ENCODE data around the gene RBMS3. TPM values are rescaled to one million over a fixed set of nuclear protein-coding genes. Genes with fewer than 3 reads are reported as not detected.
A peak's percentile ranks its signal among the peaks of the same experiment; 100 is the strongest.

Gene RBMS3
- total RNA-seq, 2 donors from 2014 or later: 7.1 to 11.5 TPM

DNA sequence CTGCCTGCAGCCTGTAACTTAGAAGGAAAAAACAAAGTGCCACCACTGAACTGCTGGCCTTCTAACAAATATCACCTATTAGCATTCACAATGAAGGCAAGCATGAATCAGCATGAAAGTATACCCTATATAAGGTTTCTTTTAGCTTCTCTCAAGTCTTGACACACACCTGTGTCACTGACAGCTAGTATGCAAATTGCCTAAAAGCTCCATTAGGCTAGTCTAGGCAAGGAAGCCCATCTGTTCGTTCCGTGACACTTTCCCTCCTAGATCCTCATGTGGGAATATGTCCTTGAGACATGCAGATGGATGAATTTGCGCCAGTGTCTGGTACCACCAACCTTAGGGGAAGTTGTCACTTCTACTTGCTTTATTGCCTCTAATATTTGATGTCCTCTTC is 129.3 kb downstream of the RBMS3 start:
- no peak for ATAC-seq
- no peak for DNase-seq
- intact Hi-C loops (cut with DNase I, micrococcal nuclease): no loop called here

DNA sequence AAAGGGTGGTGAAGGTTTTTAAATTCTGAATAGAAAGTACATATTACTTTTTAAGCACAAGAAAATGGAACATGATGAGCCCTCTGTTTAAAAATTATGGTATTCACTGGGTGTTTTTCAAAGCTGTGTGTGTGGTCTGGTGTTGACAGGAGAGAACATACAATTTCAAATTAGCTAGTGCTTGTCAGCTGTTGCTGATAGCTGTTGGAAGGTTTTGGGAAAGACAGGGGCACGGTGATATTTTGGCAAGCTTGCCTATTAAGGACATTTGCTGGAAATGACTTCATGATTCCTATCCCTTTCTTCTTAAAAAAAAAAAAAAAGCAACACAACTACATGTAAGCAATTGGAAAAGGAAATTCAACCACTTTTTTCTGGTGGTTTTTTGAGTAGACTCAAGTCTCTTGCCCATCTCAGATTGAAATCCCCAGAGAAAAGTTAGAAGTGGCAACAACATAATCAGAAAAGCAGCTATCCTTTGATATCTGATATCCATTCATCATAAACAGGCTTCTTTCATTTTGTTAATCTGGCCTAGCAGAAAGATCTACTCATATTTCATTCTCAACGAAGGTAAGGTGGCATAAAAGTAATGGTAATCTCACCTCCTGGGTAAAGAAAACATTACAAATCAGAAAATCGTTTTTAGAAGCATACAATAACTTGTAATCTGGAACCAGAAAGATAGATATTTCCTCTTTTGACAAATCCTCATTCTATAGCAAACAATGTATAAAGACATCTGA is 130.0 kb downstream of the RBMS3 start:
- DNase-seq: no peak
- ATAC-seq: no peak
- intact Hi-C loops (cut with DNase I, micrococcal nuclease): no loop called here

DNA sequence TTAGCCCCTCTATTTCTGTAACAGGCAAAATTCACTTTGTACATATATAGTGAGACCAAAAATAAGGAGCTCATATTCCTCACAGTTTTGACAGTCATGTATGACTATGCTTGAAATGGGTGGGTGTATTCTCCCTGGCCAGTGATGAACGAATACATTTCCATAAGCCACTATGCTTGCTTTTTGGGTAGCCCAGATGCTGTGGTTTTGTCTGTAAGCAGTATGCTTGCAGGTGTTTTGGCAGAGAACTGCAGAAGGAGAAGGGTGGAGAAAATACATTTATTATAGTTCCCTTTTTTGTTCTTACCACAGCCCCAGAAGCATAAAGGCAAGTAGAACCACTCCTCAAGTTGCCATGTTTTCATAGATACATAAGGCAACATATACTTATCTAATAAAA is 131.2 kb downstream of the RBMS3 start:
- no peak for ATAC-seq
- intact Hi-C loops (cut with DNase I, micrococcal nuclease): no loop called here

DNA sequence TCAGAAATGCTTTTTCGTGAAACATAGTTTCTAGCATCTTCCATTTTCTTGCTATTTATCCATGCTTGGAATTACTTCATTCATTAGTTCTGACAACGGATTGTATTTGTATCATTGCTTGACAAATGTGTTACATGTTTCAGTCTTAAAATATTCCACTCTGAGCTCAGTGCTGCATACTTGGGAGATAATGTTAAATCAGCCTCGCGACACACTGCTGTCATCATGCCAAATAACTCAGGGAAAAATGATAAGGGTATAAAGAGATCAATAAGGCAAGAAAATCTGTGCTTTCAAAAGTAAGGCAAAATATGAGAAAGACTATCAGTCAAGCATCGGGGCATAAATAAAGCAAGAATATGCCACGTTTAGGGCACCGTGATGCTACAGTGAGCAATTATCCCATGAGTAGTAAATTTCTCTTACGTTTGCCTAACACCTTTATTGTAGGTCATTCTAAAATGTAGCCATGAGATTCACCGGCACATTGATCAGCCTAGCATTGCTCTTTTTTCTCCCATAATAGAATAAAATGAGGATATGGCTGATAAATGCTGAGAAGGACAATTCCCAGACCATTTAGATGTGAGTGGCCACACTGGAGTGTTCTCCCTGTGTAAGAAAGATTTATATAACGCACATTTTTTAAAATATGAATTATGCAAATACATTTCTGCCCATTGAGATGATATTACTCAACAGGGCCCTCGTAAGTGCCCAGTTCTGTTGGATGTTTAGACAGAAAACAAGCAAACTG is 133.8 kb downstream of the RBMS3 start:
- intact Hi-C loops (cut with DNase I, micrococcal nuclease): no loop called here
- no peak for ATAC-seq
- DNase-seq: no peak

More for the DNA sequence above, 131.2 kb downstream of the RBMS3 start:
- no peak for DNase-seq

DNA sequence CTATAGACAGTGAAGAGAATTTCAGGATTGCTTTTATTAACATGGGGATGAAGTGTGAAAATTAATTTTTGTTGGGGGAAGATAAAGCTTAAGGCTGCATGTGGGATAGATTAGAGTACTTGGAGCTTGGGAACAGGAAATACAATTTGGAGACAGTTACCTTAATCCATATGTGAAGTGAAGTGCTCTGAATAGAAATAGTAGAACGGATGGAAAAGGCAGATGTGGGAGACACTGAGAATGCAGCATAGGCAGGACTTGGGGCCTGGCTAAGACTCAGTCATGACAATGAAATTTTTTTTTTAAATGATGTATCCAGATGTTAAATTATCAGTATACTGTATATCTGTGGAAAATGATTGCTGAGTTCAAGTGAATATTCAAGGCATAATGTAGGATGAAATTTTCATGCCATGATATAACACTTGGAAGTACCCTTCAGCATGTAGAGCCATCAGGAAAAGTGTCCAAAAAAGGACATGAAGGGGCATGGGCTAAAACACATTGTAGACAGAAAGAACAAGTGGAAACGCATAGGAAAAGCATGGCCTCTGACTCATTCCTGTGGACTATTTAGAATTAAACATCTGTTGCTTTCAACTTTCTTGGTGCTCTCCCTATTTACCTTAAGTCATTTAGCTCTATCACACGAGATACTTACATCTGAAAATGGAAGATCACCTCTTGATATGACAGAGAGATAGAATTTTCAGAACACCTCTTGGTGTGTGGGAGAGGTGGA is 134.8 kb downstream of the RBMS3 start:
- intact Hi-C loops (cut with DNase I, micrococcal nuclease): no loop called here
- ATAC-seq (no peak), DNase-seq (no peak)

DNA sequence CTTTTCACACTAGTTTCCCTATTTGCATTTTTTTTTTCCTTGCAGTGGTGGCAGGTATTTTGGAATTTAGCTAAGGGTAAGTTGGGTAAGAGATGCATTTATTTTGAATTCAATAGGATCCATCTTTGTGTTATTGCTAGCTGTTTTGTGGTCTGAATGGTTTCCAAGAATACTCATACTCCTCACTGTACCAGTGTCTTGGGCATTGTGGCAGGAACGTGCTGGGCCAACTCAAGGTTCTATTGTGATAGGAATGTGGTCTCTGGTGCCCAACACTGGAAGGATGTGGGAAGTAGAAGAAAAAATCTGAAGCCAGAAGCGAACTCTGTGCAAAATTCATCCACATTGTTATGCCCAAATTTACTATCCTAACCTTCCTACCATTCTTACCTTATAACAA is 135.6 kb downstream of the RBMS3 start:
- intact Hi-C loops (cut with DNase I, micrococcal nuclease): no loop called here

DNA sequence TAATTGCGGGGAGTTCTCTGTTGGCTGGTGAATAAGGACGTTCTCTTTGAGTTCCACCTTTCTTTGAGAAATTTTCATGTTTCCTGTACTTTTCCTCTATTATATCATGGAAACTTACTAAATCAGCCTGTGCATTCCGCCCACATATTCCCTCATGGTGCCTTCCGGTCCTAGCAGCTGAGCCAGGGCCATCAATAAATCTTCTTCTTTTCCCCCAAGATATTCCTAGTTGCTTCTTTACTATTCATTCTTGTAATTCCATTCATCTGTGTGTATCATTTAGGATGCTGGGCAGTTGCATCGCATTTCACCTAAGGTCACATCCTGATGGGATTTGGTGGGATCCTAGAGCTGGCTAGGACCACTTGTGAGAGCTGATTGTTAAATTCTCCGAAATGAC is 139.2 kb downstream of the RBMS3 start:
- ATAC-seq: no peak
- no peak for DNase-seq

More for the DNA sequence above, 135.6 kb downstream of the RBMS3 start:
- no peak for ATAC-seq
- no peak for DNase-seq

DNA sequence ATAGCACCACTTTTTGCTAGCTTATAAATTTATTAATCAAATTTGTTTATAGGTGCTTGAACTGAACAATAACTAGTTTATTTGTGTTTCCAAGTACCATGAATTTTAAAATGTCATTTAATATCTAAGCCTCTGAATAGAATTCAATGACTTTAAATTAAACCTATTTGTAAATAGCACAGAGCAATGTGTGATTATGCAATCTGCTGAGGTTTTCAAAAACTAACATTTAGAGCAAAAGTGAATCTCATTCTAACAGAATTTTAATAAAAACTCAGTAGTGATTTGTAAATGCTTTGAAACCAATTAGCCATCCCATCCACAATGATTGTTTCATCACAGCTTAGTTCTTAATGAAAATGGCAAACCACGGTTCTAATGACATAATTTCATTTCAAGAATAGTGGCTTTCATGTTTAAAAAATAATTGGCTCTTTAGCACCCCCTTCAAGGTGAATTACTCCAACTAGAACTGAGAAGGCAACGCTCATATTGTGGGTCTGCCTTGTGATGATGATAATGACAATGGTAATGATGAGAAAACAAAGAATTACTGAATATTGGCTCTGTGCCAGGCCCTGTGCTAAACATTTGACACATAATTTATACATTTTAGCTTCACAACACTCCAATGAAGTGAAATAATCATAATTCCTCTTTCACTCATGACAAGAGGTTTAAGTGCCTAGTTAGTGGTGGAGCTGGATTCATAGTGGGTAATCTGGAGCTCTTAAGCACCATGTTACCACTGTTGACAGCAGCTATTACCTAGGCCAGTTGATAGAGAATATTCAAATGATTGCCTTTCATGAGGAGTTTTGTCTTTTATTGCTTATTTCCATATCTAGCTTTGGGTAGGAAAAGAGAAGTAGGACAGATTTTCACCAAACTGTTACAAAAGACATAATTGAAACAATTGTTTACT is 145.7 kb downstream of the RBMS3 start:
- intact Hi-C loops (cut with DNase I, micrococcal nuclease): no loop called here
- DNase-seq (no peak), ATAC-seq (no peak)

More for the DNA sequence above, 139.2 kb downstream of the RBMS3 start:
- intact Hi-C loops (cut with DNase I, micrococcal nuclease): no loop called here

DNA sequence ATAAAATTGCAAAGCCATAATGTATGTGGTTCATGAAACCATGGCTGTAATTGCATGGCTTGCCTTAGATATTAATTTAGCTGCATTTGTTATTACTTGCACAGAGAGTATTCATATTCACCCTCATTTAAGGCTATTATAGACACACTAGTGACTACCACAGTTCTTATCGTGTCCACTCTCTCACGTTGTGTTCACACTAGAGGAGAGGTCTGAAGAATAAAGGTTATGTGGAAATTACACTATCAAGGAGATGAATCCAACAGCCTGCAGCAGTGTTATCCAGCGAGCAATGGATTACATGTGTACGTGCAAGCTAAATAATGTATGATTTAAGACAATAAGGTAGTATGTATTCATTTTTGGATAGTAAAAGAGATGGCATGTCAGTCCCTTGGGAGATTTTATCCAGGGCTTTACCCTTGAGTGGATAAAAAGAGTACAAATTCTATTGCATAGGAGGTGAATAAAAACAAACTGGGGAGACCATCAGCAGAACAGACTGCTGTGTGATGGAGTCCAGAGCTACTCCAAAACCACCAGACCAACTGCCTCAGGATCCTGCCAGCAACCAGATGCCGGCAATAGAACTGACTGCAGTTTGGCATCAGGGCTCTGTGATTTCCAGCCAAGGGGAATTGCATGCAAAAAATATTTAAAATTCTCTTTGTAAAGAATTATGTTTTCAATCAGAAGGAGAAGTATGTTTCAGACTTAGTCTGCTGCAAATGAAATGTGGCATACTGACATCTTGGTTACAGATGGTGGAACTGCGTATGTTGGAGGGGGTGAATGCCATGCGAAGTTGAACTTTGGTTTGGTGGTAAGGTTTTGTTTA is 146.6 kb downstream of the RBMS3 start:
- intact Hi-C loops (cut with DNase I, micrococcal nuclease): no loop called here
- DNase-seq (peak in 1 of 2 donors; percentile 27), ATAC-seq (no peak)

DNA sequence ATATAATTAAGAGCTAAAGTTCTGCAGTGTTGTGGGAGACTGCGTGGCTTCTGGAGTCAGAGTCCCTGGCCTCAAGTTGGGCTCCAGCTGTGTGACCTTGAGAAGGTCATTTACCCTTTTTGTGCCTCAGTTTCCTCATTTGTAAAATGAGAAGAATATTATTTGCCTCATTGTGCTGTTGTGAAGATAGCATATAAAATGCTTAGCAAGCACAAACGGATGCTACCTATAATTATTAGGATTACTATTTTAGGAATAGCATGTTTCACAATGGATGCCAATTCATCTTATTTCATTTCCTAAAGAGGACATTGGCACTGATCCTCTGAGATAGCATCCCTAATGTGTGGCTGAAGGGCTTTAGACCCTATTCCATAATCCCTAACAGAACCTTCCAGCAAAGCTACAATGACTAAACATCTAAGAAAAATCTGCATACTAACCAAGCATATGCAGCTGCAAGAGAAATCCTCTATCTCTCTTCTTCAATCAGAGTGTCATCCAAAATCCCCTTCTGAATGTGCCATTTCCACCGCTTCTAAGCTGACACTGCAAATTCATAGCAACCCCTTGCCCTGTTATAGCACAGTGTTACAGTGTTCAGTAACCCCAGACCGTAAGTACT is 148.3 kb downstream of the RBMS3 start:
- intact Hi-C loops (cut with DNase I, micrococcal nuclease): no loop called here
- DNase-seq (no peak), ATAC-seq (no peak)

DNA sequence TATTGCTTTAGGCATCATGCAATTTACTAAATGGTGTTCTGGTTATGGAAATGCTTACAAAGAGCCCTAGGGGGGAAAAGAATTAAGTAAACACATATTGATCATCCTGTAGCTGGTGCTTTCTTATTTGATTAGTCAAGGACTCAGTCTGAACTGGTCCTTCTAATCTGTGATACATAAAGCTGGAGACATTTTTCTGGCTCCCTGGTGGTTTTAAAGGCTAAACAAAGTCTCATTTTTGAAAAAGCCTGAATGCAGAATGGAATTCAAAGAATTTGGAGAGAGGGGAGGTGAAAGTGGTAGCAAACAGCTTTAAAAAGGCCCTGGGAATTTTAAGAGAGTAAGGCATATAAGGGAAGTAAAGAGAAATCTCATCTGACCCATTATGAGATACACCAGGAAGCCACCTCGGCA is 149.7 kb downstream of the RBMS3 start:
- intact Hi-C loops (cut with DNase I, micrococcal nuclease): no loop called here
- ATAC-seq: no peak
- DNase-seq: no peak

DNA sequence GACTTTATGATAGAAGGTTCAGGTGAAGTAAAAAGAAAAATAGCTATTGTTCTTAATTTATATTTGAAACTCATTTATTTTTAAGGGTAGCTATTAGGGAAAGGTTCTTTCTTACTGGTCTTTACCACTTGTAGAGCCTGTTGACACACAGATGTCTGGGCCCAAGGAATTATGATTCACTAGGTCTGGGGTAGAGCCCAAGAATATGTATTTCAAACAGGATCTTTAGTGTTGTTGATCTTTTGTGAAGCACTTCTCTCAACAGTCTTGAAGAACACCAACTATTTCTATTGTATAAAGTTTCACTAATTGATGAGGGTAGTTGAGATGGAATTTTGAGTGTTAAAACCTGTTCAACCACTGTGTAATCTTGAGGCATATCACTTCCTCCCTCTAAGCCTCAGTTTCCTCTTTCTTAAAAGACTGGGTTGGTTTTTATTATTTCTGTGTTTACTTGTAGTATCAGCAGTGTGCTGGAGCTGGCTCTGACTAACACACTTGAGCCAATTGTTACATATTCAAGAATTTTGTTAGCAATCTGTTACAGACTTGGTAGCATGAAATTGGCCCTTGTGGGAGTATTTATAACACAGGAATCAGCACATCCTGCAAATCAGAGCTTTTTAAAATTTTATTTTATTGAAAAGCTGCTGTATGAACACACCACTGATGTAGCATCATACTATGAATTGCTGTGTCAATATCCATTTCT is 155.9 kb downstream of the RBMS3 start:
- no peak for DNase-seq
- ATAC-seq: no peak
- intact Hi-C loops (cut with DNase I, micrococcal nuclease): no loop called here

DNA sequence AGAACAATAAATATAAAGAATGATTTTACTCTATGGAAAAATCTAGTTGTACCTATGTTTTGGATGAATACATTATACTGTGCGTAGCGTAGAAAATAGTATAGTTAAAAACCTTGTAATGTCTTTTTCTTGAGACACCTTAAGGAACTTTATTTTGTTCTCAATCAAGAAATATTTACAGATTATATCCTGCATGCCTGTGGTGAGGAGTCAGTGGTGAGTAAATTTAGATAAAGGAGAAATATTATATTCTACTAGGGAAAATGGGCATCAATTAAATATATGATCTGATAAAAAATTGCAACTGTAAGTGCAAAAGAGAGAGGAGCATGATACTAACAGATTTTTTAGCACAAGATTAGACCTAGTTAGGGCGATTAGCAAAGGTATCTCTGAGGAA is 157.7 kb downstream of the RBMS3 start:
- intact Hi-C loops (cut with DNase I, micrococcal nuclease): no loop called here
- ATAC-seq: no peak
- no peak for DNase-seq

DNA sequence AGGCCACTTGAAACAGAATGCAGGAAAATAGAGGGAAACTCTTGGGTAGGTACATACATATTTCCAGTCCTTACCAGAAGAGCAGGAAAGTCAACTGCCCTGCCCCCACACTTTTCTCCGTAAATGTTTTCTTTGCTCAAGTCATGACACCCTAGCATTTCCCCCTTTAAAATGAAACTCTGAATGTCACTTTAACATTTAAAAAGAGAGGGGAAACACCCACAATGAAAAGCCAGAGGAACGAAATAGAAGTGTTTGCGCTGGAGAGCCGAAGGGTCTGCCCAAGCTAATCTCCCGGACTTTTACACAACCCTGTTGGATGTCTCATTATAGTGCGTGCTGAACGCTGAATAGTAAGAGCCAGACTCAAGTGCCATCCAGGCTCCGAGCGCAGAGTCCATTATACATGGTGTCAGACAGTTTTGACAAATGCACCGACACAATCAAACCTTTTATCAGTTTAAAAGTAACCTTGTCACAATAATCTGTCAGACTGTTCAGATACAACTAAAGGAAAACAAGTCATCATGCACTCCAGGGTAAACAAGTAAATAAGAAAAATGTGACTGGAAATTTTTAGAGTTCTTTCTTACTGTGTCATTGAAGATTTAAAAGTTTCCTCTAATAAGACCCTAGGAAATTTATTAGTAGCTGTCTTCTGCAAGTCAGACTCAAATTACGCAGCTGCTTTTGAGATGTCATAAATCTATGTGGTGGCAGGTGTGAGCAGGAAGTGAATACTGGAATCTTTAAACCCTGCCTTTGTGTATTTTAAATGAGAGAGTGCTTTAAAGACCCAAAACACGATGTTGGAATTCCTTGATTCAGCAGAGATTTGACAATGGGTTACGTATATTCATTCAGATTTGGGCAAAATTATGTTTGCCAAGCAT is 159.8 kb downstream of the RBMS3 start:
- intact Hi-C loops (cut with DNase I, micrococcal nuclease): no loop called here
- peak; percentile 58 for ATAC-seq
- no peak for DNase-seq

DNA sequence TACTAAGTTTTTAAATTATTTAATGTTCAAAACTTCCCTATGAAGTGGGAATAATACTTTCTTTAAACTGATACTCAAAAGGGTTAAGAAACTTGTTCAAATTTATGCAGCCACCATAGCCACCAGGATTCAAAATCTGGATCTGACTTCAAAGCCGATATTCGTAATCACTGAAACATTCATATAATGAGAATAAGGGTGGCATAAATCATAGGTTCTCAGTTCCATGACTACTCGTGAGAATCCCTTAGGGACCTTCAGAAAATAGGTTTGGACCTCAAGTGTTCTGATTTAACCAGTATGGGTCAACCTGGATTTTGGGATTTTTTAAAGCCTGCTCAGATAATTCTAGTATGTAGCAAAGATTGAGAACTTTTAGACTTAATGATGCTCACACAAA is 160.6 kb downstream of the RBMS3 start:
- ATAC-seq (no peak), DNase-seq (no peak)
- intact Hi-C loops (cut with DNase I, micrococcal nuclease): no loop called here
